22Rv1 (cell line): ENCODE results near the gene TMEM129.

Experiments used
- ZFX ChIP-seq: fragments of 450-650 bp; IDR thresholded peaks from 2 replicates; pipeline ENCODE4 v1.6.1; 2017; ENCODE audit warnings: antibody characterized with exemption, borderline replicate concordance
- TF ChIP-seq, protein P1 (sequence below): fragments of 450-650 bp; IDR thresholded peaks from 2 replicates; pipeline ENCODE4 v1.5.1; 2017; ENCODE audit warnings: mild to moderate bottlenecking

- TF ChIP-seq, protein P1, sequence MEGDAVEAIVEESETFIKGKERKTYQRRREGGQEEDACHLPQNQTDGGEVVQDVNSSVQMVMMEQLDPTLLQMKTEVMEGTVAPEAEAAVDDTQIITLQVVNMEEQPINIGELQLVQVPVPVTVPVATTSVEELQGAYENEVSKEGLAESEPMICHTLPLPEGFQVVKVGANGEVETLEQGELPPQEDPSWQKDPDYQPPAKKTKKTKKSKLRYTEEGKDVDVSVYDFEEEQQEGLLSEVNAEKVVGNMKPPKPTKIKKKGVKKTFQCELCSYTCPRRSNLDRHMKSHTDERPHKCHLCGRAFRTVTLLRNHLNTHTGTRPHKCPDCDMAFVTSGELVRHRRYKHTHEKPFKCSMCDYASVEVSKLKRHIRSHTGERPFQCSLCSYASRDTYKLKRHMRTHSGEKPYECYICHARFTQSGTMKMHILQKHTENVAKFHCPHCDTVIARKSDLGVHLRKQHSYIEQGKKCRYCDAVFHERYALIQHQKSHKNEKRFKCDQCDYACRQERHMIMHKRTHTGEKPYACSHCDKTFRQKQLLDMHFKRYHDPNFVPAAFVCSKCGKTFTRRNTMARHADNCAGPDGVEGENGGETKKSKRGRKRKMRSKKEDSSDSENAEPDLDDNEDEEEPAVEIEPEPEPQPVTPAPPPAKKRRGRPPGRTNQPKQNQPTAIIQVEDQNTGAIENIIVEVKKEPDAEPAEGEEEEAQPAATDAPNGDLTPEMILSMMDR = no peak
- TF ChIP-seq ZFX = no peak
These were observed 49.7 kb upstream of the TMEM129 start for GRCh38 chr4:1770791-1771231.
